Panc1 (cell line): Measurements from ENCODE around the gene CENPU.
"Not testable (repeated sequence)": the region's sequence is repeated elsewhere in the genome, so short reads cannot be mapped to it uniquely, and the experiment has no call there.

Source experiments
- CTCF ChIP-seq: fragments of 450-650 bp; IDR thresholded peaks from 2 replicates; pipeline ENCODE4 v1.5.1; 2017; ENCODE audit warnings: mild to moderate bottlenecking
- POLR2AphosphoS5 ChIP-seq: IDR thresholded peaks from 2 replicates; pipeline ENCODE4 v1.6.1; 2012; ENCODE audit warnings: mild to moderate bottlenecking, low read depth, low read length, moderate library complexity
- REST ChIP-seq, 2 experiments: IDR thresholded peaks; 2 replicates each; pipeline ENCODE4 v1.6.1; 2011 to 2012; ENCODE audit warnings: low read depth in 2 of 2, control low read depth in 1 of 2, low read length in 1 of 2, mild to moderate bottlenecking in 1 of 2, moderate library complexity in 1 of 2; ENCODE audit not compliant: insufficient read depth in 1 of 2
- TCF7L2 ChIP-seq: IDR thresholded peaks from 2 replicates; pipeline ENCODE4 v1.6.1; 2011; ENCODE audit warnings: mild to moderate bottlenecking, low read depth, low read length, inconsistent platforms

GRCh38 chr4:184652681-184653080 lies 81.2 kb downstream of the CENPU start:
- TF ChIP-seq CTCF; REST (IDR thresholded peaks at IDR 0.05; ENCODE audit: insufficient read depth in 1 of 2, low read depth in 2 of 2, low read length in 1 of 2); POLR2AphosphoS5; TCF7L2: not testable (repeated sequence)
